Activated CD8-positive, alpha-beta memory T cell treated with anti-CD3 and anti-CD28 coated beads for 24 hours (primary cell): Measurements from ENCODE around the gene BTBD7.
"Not testable (repeated sequence)": the region's sequence is repeated elsewhere in the genome, so short reads cannot be mapped to it uniquely, and the experiment has no call there.

Experiments
- DNase-seq: peaks from one replicate; pipeline ENCODE4 v3.0.0-alpha.2; 2020

BTBD7 gene

GRCh38 chr14:93239869-93240677 is 92.8 kb downstream of the BTBD7 start:
- DNase-seq, result no peak

GRCh38 chr14:93234798-93235197 is 98.0 kb downstream of the BTBD7 start:
- DNase-seq, result no peak

DNA sequence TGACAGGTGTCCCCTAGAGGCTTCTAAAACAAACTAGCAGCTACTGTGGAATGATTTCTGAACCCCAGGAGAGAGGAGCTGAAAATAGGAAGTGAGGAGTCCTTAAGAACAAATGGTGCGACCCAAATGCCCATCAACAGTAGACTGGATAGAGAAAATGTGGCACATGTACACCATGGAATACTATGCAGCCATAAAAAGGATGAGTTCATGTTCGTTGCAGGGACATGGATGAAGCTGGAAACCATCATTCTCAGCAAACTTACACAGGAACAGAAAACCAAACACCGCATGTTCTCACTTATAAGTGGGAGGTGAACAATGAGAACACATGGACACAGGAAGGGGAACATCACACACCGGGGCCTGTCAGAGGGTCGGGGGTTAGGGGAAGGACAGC is 99.8 kb downstream of the BTBD7 start:
- not testable (repeated sequence) for DNase-seq

- no peak for DNase-seq
These were observed 100.7 kb downstream of the BTBD7 start for GRCh38 chr14:93232159-93232558.

DNA sequence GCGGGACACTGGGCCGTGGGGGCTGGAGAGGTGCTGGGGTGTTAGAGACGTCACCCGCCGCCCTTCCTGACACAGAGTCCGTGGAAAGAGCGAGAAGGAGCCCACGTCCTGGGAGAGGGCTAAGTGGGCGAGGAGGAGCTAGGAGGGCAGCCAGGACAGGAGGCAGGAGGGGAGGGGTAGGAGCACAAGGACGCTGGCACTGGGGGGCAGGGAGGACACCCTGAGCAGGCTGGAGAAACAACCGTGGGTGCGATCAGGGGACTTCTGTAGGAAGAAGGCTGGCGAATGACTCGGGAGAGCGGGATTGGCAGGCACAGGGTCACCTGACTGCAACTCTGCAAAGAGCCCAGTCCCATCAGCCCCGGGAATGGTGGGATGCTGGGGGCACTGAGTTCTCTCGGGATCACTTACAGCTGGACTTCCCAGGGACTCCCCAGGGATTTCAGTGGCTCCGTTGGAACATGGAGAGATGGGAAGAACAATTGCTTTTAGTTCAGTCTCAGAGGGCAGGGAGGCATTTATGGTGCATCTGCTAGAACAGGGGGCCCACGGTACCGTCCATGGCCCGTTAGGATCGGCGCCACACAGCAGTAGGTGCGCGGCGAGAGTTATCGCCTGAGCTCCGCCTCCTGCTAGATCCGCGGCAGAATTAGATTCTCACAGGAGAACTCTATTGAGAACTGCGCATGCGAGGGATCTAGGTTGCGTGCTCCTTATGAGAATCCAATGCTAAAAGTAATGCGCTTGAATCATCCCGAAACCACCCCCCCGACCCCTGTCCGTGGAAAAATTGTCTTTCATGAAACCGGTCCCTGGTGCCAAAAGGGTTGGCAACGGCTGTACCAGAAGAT is 101.5 kb downstream of the BTBD7 start:
- no peak for DNase-seq

GRCh38 chr14:93230539-93230938 is 102.3 kb downstream of the BTBD7 start:
- DNase-seq, result no peak

DNA sequence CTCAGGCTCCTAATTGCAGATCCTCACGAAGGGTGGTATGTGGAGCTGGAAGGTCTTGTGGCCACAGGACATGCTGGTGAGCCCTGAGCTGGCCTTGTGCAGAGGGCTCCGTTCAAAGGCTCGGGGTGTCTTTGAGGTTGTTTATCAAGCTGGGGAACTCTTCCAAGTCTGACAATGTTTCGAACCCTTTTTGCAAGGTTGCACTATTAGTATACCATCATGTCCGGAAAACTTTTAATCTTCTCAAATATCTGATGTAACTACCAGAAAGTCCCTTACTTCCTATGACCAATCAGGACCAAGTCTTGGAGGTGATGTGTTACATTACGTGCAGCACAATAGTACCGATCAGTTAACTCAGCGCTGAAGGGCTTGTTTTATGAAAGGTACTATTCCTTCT is 104.3 kb downstream of the BTBD7 start:
- DNase-seq, result no peak

DNA sequence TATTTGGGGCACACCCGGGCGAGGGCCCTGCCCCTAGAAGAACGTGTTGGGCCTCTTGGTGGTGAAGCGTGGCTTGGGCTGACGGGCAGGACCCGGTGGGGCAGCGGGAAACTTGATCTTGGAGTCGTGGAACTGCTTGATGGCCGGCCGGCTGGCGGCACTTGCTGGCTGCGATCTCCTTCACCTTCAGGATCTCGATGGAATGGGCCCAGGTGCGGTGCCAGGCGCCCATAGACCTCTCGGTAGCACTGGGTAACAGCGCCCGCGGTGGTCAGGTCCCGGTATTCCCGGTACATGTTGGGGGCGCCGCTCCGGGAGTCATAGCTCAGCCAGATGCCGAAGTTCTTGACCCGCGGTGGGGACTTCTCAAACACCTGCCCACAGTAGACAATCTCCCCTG is 109.3 kb downstream of the BTBD7 start:
- no peak for DNase-seq

DNA sequence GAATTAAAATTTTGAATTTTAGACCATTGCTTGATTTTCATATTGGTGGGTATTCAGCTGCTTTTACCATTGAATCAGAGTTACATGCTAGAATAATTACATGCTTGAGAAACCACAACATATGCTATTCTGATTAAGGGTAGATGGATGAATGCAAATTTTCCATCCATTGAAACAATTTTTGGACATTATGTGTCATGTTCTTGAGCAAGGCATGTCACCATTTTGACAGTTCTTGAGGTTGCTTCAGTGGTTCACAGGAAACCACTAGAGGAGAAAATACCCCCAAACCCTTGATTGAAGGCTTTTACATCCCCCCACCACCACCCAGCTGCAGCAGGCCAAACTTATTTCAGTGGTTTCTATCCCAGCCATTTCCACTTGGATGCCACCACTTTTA is 112.3 kb downstream of the BTBD7 start:
- DNase-seq, result no peak

DNA sequence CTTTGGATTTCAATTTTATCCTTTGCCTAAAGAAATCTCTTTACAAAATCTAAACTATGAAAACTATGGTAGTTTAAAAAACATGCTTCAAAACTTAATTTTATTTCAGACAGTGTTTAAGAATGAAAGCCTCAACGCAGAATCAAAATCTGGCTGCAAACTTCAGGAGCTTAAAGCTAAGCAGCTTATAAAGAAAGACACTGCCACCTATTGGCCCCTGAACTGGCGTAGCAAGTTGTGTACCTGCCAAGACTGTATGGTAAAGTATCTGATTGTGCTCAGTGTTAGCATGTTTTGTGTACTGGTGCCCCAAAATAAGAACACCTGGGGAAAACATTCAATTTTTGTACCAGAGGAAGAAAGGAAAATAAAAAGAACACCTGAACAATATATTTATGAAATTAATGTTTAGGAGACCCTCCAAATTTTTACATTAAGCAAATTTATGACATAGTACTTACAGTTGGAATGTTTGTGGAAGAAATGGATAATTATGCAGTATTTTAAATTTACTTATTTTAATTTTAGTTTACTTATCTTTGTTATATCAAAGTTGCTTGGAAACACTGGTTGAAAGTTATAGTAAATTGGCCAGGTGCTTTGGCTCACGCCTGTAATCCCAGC is 113.6 kb downstream of the BTBD7 start:
- DNase-seq, result no peak

- DNase-seq, result no peak
These were observed 118.2 kb downstream of the BTBD7 start for GRCh38 chr14:93214598-93214997.

DNA sequence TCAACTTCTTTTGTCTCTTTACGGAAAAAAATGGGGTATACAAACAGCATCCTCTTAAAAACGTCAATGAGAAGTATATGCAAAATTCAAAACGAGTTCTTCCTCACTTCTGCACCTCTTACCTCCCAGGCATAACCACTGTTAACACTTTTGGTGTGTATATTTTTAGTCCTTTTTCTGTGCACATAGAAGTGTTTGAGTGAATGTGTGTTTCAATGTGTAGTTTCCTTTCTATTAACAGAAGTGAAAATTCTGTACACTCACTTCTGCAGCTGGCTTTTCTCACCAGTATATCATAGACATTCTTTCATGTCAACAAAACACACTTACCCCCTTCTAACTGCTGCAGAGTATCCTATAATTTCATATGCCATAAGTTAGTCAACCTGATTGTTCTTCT is 120.4 kb downstream of the BTBD7 start:
- no peak for DNase-seq

DNA sequence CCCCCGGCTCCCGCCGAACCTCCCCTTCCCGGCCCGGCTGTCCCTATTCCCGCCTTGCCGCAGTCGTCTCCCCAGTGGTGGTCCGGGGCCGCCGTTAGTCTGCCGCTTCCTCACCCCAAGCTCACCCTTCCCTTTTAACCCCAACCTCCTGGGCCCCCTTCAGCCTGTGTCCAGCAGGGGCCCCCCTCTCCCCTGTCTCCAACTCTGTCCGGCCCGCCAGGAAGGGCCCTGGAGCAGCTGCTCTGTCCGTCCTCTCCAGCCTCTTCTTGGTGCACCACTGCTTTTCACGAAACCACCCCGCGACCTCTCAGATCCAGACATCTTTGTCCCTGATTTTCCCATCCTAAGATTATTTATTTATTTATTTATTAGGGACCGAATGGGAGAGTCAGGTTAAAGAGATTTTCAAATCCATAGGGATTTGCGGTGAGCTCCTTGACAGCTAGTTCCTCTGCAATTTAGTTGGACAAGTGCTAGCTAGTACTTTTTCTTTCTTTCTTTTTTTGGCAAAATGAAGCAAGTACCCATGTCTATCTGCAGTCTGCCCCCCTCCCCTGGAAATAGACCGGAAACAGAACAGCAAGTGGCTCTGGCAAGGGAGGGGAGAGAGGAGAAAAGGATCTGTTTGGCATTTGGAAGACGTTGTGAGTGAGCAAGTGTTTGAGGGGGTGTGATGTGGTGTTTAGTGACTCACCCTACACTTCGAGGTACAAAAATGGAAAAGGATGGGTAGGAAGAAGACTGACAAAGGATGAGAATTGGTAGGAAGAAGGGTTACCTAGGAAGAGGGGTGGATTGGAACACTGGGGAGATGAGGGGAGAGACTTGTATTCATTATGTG is 125.1 kb downstream of the BTBD7 start:
- no peak for DNase-seq

GRCh38 chr14:93206793-93207467 is 125.9 kb downstream of the BTBD7 start, which contains the start of the genes GON7 and UBR7:
Gene GON7 (minus strand): TSS chr14:93207065. CDS start chr14:93207037, 28 bp downstream.
Gene UBR7 (plus strand): TSS chr14:93207256. CDS start chr14:93207292, 36 bp downstream.
- DNase-seq, result peak; percentile 93

- no peak for DNase-seq
These were observed 131.6 kb downstream of the BTBD7 start for GRCh38 chr14:93201155-93201704.

DNA sequence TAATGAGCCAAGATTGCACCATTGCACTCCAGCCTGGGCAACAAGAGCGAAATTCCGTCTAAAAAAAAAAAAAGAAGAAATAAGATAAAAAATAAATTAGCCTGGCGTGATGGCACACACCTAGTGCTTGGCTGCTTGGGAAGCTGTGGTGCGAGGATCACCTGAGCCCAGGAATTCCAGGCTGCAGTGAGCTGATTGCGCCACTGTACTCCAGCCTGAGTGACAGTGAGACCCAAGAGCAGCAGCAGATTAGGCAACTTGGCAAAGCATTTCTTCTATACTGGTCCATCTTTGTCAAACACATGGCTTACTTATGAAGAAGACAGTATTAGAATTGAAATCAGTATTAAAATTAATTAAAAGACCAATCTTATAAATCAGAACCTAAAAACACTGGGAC is 132.3 kb downstream of the BTBD7 start:
- DNase-seq, result no peak

DNA sequence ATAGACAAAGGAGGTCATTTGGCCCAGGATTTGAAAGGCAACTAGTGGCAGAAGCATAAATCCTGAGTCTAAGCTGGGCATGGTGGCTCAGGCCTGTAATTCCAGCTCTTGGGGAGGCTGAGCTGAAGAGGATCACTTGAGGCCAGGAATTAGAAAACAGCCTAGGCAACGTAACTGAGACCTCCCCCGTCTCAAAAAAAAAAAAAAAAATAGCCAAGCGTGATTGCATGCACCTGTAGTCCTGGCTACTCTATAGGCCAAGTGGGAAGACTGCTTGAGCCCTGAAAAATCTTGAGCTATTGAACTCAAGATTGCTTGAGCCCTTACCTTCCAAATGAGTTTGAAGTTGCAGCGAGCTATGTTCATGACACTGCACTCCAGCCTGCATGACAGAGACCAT is 133.8 kb downstream of the BTBD7 start:
- no peak for DNase-seq

DNA sequence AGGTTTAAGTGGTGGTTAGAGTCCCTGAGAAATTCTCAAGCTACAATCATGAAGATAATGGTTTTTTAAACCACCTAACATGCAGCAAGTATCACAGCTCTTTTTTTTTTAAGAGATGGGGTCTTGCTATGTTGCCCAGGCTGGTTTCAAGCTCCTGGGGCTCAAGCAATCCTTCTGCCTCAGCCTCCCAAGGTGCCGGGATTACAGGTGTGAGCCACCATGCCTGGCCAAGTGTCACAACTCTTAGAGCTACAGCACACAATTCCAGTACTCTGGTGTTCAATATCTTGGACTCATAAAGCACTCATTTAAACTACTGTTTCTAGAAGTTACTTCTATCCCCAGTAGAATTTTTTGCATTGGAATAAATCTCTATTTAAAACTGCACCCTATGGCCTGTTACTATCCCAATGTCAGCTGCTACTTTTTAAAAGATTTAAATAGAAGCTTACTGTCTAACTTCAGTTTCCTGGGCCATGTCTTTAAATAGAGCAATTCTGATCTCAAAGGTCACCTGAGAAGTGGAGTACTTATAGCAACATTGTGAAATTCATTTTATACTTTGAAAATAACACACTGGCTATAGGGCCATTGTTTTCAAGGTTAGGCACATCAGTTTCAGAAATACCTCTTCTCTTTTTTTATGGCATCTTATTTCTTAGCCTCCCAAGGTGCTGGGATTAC is 137.4 kb downstream of the BTBD7 start:
- DNase-seq, result no peak
